Heart left ventricle (tissue), 16 donors: ENCODE measurements around the gene FRMPD4. TPM values are rescaled to one million over a fixed set of nuclear protein-coding genes. Genes with fewer than 3 reads are reported as not detected.

Source experiments
- ATAC-seq, 4 donors: fragments of 200-7000 bp; cut with Tn5 transposase; one replicate each; pipeline ENCODE4 v1.9.1; 2020 to 2022; ENCODE audit warnings: moderate library complexity in 4 of 4, mild to moderate bottlenecking in 3 of 4, moderate number of reproducible peaks in 1 of 4
- DNase-seq, 5 donors: peaks; one replicate each; pipeline ENCODE4 v3.0.0-alpha.2; 2020
- H3K27ac ChIP-seq, 12 donors: fragments of 200-600 bp; sonication (generic) in 4 of 12; one replicate each; pipeline versions ENCODE4 v1.5.0 to v1.8.0; 2016 to 2022; ENCODE audit warnings: mild to moderate bottlenecking in 2 of 12
- H3K27me3 ChIP-seq, 9 donors: fragments of 200-600 bp; sonication (generic) in 2 of 9; one replicate each; pipeline versions ENCODE4 v1.5.1 to v1.8.0; 2016 to 2022; ENCODE audit warnings: mild to moderate bottlenecking in 3 of 9
- H3K36me3 ChIP-seq, 9 donors: fragments of 200-600 bp; sonication (generic) in 2 of 9; one replicate each; pipeline versions ENCODE4 v1.5.0 to v1.8.0; 2018 to 2022; ENCODE audit warnings: mild to moderate bottlenecking in 2 of 9
- H3K4me1 ChIP-seq, 12 donors: fragments of 200-600 bp; sonication (generic) in 4 of 12; one replicate each; pipeline versions ENCODE4 v1.5.0 to v1.8.0; 2016 to 2022; ENCODE audit warnings: mild to moderate bottlenecking in 3 of 12
- H3K4me3 ChIP-seq, 12 donors: fragments of 200-600 bp; sonication (generic) in 4 of 12; one replicate each; pipeline versions ENCODE4 v1.5.0 to v1.8.0; 2017 to 2022; ENCODE audit warnings: mild to moderate bottlenecking in 9 of 12, moderate library complexity in 4 of 12
- H3K9me3 ChIP-seq, 12 donors: fragments of 200-600 bp; sonication (generic) in 4 of 12; one replicate each; pipeline versions ENCODE4 v1.5.0 to v1.8.0; 2016 to 2022; ENCODE audit warnings: mild to moderate bottlenecking in 1 of 12
- CTCF ChIP-seq, 12 donors: fragments of 200-600 bp; sonication (generic) in 4 of 12; IDR thresholded peaks; one replicate each; pipeline versions ENCODE4 v1.5.0 to v1.8.0; 2018 to 2022; ENCODE audit warnings: antibody characterized with exemption in 12 of 12, mild to moderate bottlenecking in 5 of 12
- POLR2A ChIP-seq, 2 donors: fragments of 450-650 bp; IDR thresholded peaks; one replicate each; pipeline ENCODE4 v1.6.1; 2017; ENCODE audit warnings: antibody characterized with exemption in 2 of 2, mild to moderate bottlenecking in 2 of 2, moderate library complexity in 2 of 2
- WGBS, 4 donors: extraction: QIAGEN DNeasy Blood & Tissue Kit in 2 of 4; methylation state at CpG; one replicate each; pipeline versions ENCODE4 v1.1.5 to v1.1.7; 2013 to 2018; 5-methylcytosine and 5-hydroxymethylcytosine counted together
- intact Hi-C, 10 donors: fragments of 100-400 bp; cut with DNase I; formaldehyde crosslinking; loops; one replicate each; pipeline versions ENCODE4 v1.11.1 to v1.14.2; 2022
- polyA plus RNA-seq, 2 donors: library from polyadenylated mRNA; stranded (reverse); fragments of 200-250 nt; gene quantifications; one replicate each; pipeline ENCODE4 v1.2.3, GENCODE V29; 2013
- total RNA-seq, 9 donors: library from RNA; depleted of rRNA in 2 of 9; stranded (reverse); fragments of >200 nt in 2 of 9; fragmentation: NEBNext Ultra II Directional in 3 of 9; extraction: Animal tissue kit (Norgen Biotek cat#: 25700) in 3 of 9; gene quantifications; one replicate each; pipeline versions ENCODE4 v1.1.0 to v1.2.4, GENCODE V29; 2016 to 2023
- donor health status: ischemic (EF 13 %, LVEDD 7.1; RV severe dilation, severe dysfunction).
- donor health status: healthy with polysubstance abuse.
- donor health status: DM: no; HTN: yes; CAD: no.
- donor health status: DM: no; HTN: no; CAD: no.
- donor health status: ischemic (EF 25% LVEDD 6.9; RV normal size, moderate dysfunction).
- donor health status: ischemic (EF 25% LVEDD 5.7; RV mildly dilated, moderate dysfunction).
- donor health status: healthy.
- donor health status: DM: yes; HTN: yes; CAD: no.
- donor health status: ischemic (EF 35%, LVEDD 5.7; RV mildly dilated, moderate dysfunction).
- donor health status: nonischemic (EF 11% LVEDD 7.7; RV severe dilation, severe dysfunction).
- donor health status: DM: yes; HTN: yes; CAD: no.
- donor health status: PGD.
- donor health status: ischemic (EF 29% LVEDD 5.4; RV normal size, mild dysfunction).
- donor health status: nonischemic (EF 23%, LVEDD 6.1; RV moderate dilation, normal function).

Gene FRMPD4
- total and polyA plus RNA-seq, 11 donors = 0.07 to 4.2 (median 1.4) TPM

GRCh38 chrX:12410523-12410922, 272.2 kb downstream of the FRMPD4 start:
- TF ChIP-seq POLR2A (IDR thresholded peaks at IDR 0.05) (no peak), CTCF (IDR thresholded peaks at IDR 0.05) (no peak)
- no peak for DNase-seq
- H3K4me3 ChIP-seq = no peak overlapping the region
- intact Hi-C loops = no loop called here
- ATAC-seq = no peak
- no peaks in the 10 kb centered on the region for H3K9me3 ChIP-seq
- WGBS, 4 donors = 74 to 84% (median 76%) methylated on average over 6 of the region's 6 CpGs
- H3K27me3 ChIP-seq = peaks cover 0 to 3% (median 0%) of the 10 kb centered on the region in 9 donors
- H3K27ac ChIP-seq = no peak overlapping the region
- no peaks in the 10 kb centered on the region for H3K4me1 ChIP-seq
- H3K36me3 ChIP-seq = no peaks in the 10 kb centered on the region

GRCh38 chrX:12411831-12412230, 273.6 kb downstream of the FRMPD4 start:
- ATAC-seq (no peak), DNase-seq (no peak)
- intact Hi-C loops = no loop called here
- Histone ChIP-seq H3K4me3 (no peak overlapping the region), H3K36me3 (no peaks in the 10 kb centered on the region), H3K9me3 (no peaks in the 10 kb centered on the region), H3K27ac (no peak overlapping the region), H3K4me1 (no peaks in the 10 kb centered on the region), H3K27me3 (peaks cover 0 to 3% (median 0%) of the 10 kb centered on the region in 9 donors)
- no peak for TF ChIP-seq CTCF (IDR thresholded peaks at IDR 0.05)
- no peak for TF ChIP-seq POLR2A (IDR thresholded peaks at IDR 0.05)
- 78 to 97% (median 87%) methylated on average over 1 of the region's 1 CpG for WGBS, 4 donors

- WGBS, 4 donors = 90 to 97% (median 92%) methylated on average over 1 of the region's 1 CpG
- no peak for ATAC-seq
- no peak for TF ChIP-seq CTCF (IDR thresholded peaks at IDR 0.05)
- TF ChIP-seq POLR2A (IDR thresholded peaks at IDR 0.05) = no peak
Observed at GRCh38 chrX:12412561-12412960, 274.3 kb downstream of the FRMPD4 start.

GRCh38 chrX:12419591-12419990, 281.3 kb downstream of the FRMPD4 start:
- Histone ChIP-seq H3K27ac (no peak overlapping the region), H3K4me1 (no peaks in the 10 kb centered on the region), H3K4me3 (no peak overlapping the region), H3K27me3 (peaks cover 0 to 3% (median 0%) of the 10 kb centered on the region in 9 donors), H3K36me3 (no peaks in the 10 kb centered on the region), H3K9me3 (no peaks in the 10 kb centered on the region)
- 72 to 75% (median 73%) methylated on average over 4 of the region's 4 CpGs for WGBS, 4 donors
- TF ChIP-seq POLR2A (IDR thresholded peaks at IDR 0.05) (no peak), CTCF (IDR thresholded peaks at IDR 0.05) (no peak)
- ATAC-seq = no peak
- no peak for DNase-seq
- intact Hi-C loops = no loop called here

More at GRCh38 chrX:12412561-12412960, 274.3 kb downstream of the FRMPD4 start:
- no peaks in the 10 kb centered on the region for H3K36me3 ChIP-seq
- H3K4me1 ChIP-seq = no peaks in the 10 kb centered on the region
- H3K4me3 ChIP-seq = no peak overlapping the region
- no peak overlapping the region for H3K27ac ChIP-seq
- H3K27me3 ChIP-seq = peaks cover 0 to 3% (median 0%) of the 10 kb centered on the region in 9 donors
- no peaks in the 10 kb centered on the region for H3K9me3 ChIP-seq
- intact Hi-C loops = no loop called here
- no peak for DNase-seq
